ENCODE data around the gene COG7.

DNA sequence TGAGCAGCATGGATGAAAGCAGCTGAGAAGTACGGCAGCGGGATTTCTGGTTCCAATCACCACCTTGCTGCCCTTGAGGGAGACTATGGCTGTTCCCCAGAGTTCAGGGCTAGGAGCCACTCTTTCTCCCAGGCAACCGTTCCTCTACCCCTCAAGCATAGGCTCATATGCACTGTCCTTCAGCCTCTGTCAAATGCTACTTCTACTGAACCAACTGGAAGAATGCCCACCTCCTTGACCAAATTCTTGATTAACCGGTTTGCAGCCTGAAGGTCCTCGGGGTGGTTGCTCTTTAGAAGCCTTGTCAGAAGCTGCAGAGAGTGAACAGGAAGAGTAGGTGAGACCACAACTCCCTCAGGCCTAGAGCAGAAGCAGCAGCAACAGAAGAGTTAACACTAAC, 33.5 kb upstream of the COG7 start:
- TF ChIP-seq, protein P1, sequence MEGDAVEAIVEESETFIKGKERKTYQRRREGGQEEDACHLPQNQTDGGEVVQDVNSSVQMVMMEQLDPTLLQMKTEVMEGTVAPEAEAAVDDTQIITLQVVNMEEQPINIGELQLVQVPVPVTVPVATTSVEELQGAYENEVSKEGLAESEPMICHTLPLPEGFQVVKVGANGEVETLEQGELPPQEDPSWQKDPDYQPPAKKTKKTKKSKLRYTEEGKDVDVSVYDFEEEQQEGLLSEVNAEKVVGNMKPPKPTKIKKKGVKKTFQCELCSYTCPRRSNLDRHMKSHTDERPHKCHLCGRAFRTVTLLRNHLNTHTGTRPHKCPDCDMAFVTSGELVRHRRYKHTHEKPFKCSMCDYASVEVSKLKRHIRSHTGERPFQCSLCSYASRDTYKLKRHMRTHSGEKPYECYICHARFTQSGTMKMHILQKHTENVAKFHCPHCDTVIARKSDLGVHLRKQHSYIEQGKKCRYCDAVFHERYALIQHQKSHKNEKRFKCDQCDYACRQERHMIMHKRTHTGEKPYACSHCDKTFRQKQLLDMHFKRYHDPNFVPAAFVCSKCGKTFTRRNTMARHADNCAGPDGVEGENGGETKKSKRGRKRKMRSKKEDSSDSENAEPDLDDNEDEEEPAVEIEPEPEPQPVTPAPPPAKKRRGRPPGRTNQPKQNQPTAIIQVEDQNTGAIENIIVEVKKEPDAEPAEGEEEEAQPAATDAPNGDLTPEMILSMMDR (conservative IDR thresholded peaks at IDR 0.05 in 1 of 2, IDR thresholded peaks at IDR 0.05 in 1 of 2; ENCODE audit: low read depth in 1 of 2, low read length in 2 of 2), result no peak
- no peak for TF ChIP-seq EZH2 (IDR thresholded peaks at IDR 0.05; ENCODE audit: low read length, missing control alignments)
